Measurements from ENCODE around the gene PDE6H. TPM values are rescaled to one million over a fixed set of nuclear protein-coding genes. Genes with fewer than 3 reads are reported as not detected.

Gene PDE6H
- total and polyA plus RNA-seq, 2 of the 8 experiments (the other 6 are each of a cell fraction or from before 2014, with no cell fraction given) = not detected

DNA sequence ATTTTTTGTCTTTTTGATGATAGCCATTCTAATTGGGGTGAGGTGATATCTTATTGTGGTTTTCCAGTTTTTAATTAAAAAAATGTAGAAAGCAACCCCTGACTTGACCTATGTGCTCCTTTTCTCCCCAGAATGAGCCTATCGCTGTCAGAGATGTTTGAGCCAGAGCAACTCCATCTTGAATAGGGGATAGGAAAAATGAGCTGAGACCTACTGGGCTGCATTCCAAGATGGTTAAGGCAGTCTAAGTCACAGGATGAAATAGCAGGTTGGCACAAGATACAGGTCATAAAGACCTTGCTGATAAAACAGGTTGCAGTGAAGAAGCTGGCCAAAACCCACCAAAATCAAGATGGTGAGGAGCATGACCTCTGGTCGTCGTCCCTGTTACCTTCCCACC lies 48.3 kb upstream of the PDE6H start (continued):
- TF ChIP-seq ASH2L (IDR thresholded peaks at IDR 0.05; ENCODE audit: low read length) = no peak
- no peak for TF ChIP-seq GTF2F1 (IDR thresholded peaks at IDR 0.05; ENCODE audit: borderline replicate concordance, low read depth, low read length)
- no peak for TF ChIP-seq BACH1 (IDR thresholded peaks at IDR 0.05; ENCODE audit: low read length)
- no peak for TF ChIP-seq HDAC6 (IDR thresholded peaks at IDR 0.05; ENCODE audit: low read depth, low read length)
- no peak for TF ChIP-seq ZNF274 (IDR thresholded peaks at IDR 0.05; ENCODE audit: borderline replicate concordance, extremely low read depth, low read length)
- TF ChIP-seq, protein P1, sequence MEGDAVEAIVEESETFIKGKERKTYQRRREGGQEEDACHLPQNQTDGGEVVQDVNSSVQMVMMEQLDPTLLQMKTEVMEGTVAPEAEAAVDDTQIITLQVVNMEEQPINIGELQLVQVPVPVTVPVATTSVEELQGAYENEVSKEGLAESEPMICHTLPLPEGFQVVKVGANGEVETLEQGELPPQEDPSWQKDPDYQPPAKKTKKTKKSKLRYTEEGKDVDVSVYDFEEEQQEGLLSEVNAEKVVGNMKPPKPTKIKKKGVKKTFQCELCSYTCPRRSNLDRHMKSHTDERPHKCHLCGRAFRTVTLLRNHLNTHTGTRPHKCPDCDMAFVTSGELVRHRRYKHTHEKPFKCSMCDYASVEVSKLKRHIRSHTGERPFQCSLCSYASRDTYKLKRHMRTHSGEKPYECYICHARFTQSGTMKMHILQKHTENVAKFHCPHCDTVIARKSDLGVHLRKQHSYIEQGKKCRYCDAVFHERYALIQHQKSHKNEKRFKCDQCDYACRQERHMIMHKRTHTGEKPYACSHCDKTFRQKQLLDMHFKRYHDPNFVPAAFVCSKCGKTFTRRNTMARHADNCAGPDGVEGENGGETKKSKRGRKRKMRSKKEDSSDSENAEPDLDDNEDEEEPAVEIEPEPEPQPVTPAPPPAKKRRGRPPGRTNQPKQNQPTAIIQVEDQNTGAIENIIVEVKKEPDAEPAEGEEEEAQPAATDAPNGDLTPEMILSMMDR (IDR thresholded peaks at IDR 0.05; ENCODE audit: control extremely low read depth in 1 of 3, insufficient read depth in 1 of 3, low read depth in 1 of 3, low read length in 3 of 3) = no peak

Data from H1 (cell line).